ENCODE results near the gene NIPAL4.
"Not testable (repeated sequence)": the region's sequence is repeated elsewhere in the genome, so short reads cannot be mapped to it uniquely, and the experiment has no call there.

The NIPAL4 gene

GRCh38 chr5:157459715-157460599 lies at the start of gene NIPAL4:
Gene NIPAL4, plus strand, starts transcription at chr5:157460213. Its CDS starts 108 bp downstream, at chr5:157460321.
- DNase-seq (ENCODE audit: low read depth), result no peak

- no peak for DNase-seq (ENCODE audit: low read depth)
Observed at GRCh38 chr5:157415838-157416237, 44.2 kb upstream of the NIPAL4 start.

GRCh38 chr5:157419521-157419920 lies 40.5 kb upstream of the NIPAL4 start:
- not testable (repeated sequence) for DNase-seq (ENCODE audit: low read depth)

DNA sequence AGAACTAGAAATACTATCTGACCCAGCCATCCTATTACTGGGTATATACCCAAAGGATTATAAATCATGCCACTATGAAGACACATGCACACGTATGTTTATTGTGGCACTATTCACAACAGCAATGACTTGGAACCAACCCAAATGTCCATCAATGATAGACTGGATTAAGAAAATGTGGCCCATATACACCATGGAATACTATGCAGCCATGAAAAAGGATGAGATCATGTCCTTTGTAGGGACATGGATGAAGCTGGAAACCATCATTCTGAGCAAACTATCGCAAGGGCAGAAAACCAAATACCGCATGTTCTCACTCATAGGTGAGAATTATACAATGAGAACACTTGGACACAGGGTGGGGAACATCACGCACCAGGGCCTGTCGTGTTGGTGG lies 30.1 kb upstream of the NIPAL4 start:
- not testable (repeated sequence) for DNase-seq (ENCODE audit: low read depth)

DNA sequence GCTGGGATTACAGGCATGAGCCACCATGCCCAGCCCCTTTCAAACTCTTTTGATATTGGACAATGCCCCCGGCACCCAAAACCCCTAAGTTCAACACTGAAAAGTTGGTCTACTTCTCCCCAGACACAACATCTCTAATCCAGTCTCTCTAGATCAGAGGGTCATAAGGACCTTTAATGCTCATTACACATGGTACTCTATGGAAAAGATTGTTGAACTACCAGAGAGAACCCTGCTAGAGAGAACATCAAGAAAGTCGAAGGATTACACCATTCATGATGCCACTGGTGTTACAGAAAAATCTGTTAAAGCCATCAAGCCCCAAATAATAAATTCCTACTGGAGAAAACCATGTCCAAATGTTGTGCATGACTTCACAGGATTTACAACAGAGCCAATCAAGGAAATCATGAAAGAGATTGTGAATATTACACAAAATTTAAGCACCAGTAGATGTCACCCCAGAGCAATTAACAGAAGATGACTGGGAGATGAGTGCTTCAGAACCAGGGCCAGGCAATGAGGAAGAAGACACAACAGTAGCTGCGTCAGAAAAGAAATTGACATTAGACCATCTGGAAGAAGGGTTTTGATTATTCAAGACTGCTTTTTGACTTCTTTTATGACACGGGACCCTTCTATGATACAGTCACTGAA lies 28.3 kb upstream of the NIPAL4 start:
- DNase-seq (ENCODE audit: low read depth), result peak; percentile 46

DNA sequence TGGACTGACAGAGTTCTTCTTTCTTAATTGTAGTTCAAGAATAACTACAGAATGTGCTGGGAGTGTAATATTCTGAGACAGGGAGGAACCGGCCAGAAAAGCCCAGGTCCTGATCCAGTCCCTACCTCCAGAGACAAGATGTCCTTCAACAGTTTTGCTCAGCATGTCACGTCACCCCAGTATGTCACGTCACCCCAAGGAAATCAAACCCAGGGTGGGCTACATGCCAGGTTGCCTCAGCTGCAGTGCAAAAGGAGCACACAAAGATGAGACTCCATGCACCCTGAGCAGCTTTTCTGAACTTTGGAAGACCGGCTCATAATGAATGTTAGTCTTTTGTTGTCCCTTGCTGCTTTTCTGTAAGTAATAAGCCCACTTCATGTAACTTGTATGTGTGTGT lies 25.9 kb upstream of the NIPAL4 start:
- DNase-seq (ENCODE audit: low read depth), result no peak

- no peak for DNase-seq (ENCODE audit: low read depth)
Observed at GRCh38 chr5:157443041-157443549, 16.9 kb upstream of the NIPAL4 start.

GRCh38 chr5:157444224-157444623 lies 15.8 kb upstream of the NIPAL4 start:
- no peak for DNase-seq (ENCODE audit: low read depth)

DNA sequence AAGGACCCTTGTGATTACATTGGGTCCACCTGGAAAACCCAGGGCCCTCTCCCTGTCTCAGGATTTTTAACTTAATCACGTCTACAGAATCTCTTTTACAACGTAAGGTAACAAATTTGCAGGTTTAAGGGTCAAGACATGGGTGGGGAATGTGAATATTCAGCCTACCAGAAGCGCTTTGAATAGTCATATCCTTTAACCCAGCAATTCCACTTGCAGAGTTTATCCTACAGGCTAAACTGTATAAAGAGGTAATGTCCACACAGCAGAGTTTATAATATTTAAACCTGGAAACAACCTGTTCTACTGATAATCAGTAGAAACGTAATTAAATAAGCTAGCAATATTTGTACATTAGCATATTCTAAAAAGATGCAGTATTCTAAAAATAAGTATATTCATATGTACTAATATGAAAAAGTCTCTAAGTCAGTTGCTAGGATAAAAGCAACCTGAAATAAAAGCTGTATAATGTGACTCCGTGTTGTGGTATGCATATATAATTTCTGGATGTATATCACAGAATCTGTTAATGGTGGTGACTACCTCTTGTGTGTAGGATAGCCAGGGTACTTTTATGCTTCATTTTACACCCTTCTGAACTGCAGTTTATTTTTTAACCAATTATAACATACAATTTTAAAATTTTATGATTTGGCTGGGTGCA lies 14.1 kb upstream of the NIPAL4 start:
- DNase-seq (ENCODE audit: low read depth), result no peak

DNA sequence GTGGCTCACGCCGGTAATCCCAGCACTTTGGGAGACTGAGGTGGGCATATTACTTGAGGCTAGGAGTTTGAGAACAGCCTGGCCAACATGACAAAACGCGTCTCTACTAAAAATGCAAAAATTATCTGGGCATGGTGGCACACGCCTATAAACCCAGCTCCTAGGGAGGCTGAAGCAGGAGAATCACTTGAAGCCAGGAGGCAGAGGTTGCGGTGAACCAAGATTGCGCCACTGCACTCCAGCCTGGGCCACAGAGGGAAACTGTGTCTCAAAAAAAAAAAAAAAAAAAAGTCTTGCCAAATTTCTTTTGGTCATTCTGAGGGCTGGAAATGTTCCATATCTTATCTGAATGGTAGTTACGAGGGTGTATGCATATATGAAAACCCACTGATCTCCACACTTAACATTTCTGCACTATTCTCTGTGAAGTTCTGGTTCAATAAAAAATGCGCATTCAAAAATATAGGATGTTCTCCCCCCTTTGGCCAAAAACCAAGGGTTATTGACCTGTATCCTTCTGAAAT lies 13.5 kb upstream of the NIPAL4 start:
- no peak for DNase-seq (ENCODE audit: low read depth)

DNA sequence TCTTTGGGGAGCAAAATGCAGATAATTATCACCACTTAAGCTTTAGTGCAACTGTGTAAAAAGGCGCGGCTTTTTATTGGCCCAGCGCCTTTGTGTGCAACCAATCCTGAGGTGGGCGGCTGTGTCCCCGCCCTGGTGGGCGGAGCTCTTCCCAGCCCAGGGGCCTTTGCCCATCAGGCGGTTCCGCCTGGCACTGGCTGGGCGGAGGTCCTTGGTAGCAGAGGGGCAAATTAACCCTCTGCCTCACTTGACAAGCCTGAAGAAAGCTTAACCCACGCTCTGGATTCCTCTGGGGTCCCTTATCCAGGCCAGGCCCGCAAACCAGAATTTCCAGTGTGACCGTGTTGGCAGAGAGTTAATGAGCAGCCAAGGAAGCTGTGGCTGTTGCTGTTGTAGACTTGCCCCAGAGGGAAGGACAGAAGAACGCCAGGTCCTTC lies 12.8 kb upstream of the NIPAL4 start:
- no peak for DNase-seq (ENCODE audit: low read depth)

GRCh38 chr5:157449011-157449723 lies 10.8 kb upstream of the NIPAL4 start:
- DNase-seq (ENCODE audit: low read depth), result no peak

DNA sequence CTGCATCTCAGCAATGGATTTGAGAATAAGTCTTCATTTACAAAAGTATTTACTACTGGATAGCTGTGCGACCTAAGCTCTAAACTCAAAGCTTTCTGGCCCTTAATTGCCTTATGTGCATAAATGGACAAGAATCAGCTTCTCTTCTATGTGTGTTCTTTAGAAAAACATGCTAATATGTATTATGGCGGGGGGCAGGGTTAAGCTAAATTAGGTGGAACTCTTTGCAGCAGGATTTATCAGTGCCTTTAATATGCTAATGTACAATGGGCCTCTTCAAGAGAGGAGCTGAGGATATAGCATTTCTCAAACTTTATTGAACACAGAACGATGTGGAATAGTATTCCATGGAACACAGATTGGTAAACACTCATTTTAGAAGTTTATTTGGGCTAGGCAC lies 10.0 kb upstream of the NIPAL4 start:
- DNase-seq (ENCODE audit: low read depth), result no peak

DNA sequence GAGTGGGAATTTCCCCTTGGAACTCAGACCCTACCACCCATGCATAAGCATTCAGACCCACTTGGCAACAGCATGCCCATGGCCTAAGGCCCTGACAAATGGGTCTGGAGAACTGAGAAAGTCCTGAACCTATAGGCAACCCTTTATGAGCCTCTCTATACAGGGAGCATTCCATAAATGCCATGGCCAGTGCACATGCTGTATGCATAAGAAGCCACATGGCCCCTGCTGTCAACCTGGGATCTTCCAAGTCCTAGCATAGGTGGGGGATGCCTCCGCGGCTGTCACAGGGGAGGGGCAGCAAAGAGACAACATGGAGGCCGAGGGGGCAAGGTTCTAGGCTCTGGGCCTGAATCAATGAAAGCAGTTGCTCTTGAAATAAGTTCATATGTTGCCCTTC lies 8.2 kb upstream of the NIPAL4 start:
- DNase-seq (ENCODE audit: low read depth), result no peak

- DNase-seq (ENCODE audit: low read depth), result no peak
Observed at GRCh38 chr5:157454273-157454672, 5.7 kb upstream of the NIPAL4 start.

- DNase-seq (ENCODE audit: low read depth), result no peak
Observed at GRCh38 chr5:157455057-157455456, 5.0 kb upstream of the NIPAL4 start.

DNA sequence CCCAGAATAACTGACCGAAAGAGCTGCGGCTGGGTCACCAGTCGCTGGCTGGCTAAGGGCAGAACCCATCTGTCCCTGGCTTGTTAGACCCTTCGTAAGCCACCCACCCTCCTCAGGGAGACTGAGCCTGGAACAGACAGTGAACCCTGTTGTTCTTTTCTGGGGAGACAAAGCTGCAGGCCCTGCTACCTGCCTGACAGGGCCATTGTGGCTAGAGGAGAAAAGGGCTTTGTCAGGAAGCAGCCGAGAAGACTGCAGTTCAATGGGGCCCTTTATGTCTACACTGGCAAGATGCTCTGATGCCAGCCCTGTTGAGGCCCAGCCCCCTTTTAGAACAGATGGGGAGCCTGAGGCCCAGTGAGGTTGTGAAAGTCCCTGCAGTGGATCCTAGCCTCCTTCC lies 3.7 kb upstream of the NIPAL4 start:
- DNase-seq (ENCODE audit: low read depth), result no peak

GRCh38 chr5:157457391-157457790 lies 2.6 kb upstream of the NIPAL4 start:
- DNase-seq (ENCODE audit: low read depth), result no peak

GRCh38 chr5:157458835-157459234 lies 1.2 kb upstream of the NIPAL4 start:
- DNase-seq (ENCODE audit: low read depth), result no peak

GRCh38 chr5:157460921-157461792 lies 1.1 kb downstream of the NIPAL4 start:
- DNase-seq (ENCODE audit: low read depth), result no peak

- DNase-seq (ENCODE audit: low read depth), result no peak
Observed at GRCh38 chr5:157463081-157463480, 3.1 kb downstream of the NIPAL4 start.
